HL-60 (cell line): ENCODE data around the gene ACP1.

Experiments used
- GABPA ChIP-seq: IDR thresholded peaks from 2 replicates; pipeline ENCODE4 v1.6.1; 2012; ENCODE audit warnings: low read depth
- POLR2AphosphoS5 ChIP-seq: IDR thresholded peaks from 2 replicates; pipeline ENCODE4 v1.6.1; 2012; ENCODE audit warnings: low read depth
- TF ChIP-seq, protein P1 (sequence below): IDR thresholded peaks from one replicate; pipeline ENCODE4 v1.5.1; 2011; ENCODE audit warnings: low read length, control low read depth, inconsistent platforms; ENCODE audit not compliant: insufficient read depth
- TF ChIP-seq, protein P2 (sequence below): IDR thresholded peaks from 2 replicates; pipeline ENCODE4 v1.6.1; 2012; ENCODE audit warnings: low read depth; ENCODE audit not compliant: insufficient replicate concordance

DNA sequence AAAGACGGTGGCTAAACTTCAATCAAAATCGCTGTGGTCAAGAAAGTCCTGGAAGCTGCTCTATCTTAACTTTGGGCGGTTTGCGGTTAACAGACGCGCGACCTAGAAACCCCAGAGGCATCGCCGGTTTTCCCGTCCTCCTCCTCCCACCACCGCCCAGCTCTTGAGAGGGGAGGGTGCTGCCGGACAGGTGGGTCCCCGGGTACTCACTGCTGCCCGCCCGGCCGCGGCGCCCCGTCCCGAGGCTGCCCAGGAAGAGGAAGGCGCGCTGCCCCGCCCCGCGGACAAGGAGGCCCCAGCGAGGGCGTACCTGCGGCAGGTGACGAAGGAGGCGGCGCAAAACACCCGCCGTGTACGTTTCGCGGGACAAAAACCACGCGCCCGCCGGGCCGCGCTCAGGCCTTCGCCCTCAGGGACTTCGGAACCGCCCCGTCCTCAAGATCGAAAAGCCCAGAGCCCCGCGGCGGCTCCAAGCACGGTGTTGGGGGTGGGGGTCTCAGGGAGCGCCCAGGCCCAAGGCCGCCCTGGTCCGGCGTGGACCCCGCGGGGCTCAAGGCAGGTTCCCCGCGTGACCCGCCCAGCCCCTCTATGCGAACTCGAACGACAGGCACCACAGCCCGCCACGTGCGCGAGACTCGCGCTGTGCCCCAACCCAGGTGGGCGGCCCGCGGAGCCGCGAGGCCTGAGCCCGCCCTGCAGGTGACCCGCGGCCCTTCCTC, 814 bp upstream of the ACP1 start, which contains the start of gene SH3YL1:
- no peak for TF ChIP-seq POLR2AphosphoS5
- TF ChIP-seq, protein P1, sequence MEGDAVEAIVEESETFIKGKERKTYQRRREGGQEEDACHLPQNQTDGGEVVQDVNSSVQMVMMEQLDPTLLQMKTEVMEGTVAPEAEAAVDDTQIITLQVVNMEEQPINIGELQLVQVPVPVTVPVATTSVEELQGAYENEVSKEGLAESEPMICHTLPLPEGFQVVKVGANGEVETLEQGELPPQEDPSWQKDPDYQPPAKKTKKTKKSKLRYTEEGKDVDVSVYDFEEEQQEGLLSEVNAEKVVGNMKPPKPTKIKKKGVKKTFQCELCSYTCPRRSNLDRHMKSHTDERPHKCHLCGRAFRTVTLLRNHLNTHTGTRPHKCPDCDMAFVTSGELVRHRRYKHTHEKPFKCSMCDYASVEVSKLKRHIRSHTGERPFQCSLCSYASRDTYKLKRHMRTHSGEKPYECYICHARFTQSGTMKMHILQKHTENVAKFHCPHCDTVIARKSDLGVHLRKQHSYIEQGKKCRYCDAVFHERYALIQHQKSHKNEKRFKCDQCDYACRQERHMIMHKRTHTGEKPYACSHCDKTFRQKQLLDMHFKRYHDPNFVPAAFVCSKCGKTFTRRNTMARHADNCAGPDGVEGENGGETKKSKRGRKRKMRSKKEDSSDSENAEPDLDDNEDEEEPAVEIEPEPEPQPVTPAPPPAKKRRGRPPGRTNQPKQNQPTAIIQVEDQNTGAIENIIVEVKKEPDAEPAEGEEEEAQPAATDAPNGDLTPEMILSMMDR = no peak
- TF ChIP-seq, protein P2, sequence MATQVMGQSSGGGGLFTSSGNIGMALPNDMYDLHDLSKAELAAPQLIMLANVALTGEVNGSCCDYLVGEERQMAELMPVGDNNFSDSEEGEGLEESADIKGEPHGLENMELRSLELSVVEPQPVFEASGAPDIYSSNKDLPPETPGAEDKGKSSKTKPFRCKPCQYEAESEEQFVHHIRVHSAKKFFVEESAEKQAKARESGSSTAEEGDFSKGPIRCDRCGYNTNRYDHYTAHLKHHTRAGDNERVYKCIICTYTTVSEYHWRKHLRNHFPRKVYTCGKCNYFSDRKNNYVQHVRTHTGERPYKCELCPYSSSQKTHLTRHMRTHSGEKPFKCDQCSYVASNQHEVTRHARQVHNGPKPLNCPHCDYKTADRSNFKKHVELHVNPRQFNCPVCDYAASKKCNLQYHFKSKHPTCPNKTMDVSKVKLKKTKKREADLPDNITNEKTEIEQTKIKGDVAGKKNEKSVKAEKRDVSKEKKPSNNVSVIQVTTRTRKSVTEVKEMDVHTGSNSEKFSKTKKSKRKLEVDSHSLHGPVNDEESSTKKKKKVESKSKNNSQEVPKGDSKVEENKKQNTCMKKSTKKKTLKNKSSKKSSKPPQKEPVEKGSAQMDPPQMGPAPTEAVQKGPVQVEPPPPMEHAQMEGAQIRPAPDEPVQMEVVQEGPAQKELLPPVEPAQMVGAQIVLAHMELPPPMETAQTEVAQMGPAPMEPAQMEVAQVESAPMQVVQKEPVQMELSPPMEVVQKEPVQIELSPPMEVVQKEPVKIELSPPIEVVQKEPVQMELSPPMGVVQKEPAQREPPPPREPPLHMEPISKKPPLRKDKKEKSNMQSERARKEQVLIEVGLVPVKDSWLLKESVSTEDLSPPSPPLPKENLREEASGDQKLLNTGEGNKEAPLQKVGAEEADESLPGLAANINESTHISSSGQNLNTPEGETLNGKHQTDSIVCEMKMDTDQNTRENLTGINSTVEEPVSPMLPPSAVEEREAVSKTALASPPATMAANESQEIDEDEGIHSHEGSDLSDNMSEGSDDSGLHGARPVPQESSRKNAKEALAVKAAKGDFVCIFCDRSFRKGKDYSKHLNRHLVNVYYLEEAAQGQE = no peak
- no peak for TF ChIP-seq GABPA
